Adrenal gland (tissue), 12 donors: Measurements from ENCODE around the gene RTN4. TPM values are rescaled to one million over a fixed set of nuclear protein-coding genes. Genes with fewer than 3 reads are reported as not detected.

Experiments used
- DNase-seq, 7 donors: peaks; one replicate each; pipeline ENCODE4 v3.0.0-alpha.2; 2019 to 2020
- H3K27ac ChIP-seq, 5 donors: fragments of 200-600 bp; sonication (generic) in 4 of 5; 1 replicate in 3 of 5; 2 replicates in 2 of 5; pipeline versions ENCODE4 v1.5.1 to v1.8.0; 2016 to 2020; ENCODE audit warnings: mild to moderate bottlenecking in 1 of 5
- H3K27me3 ChIP-seq: fragments of 200-600 bp; 2 replicates; pipeline ENCODE4 v1.8.0; 2021
- H3K36me3 ChIP-seq, 2 donors: fragments of 200-600 bp; replicated peaks in 1 of 2; 1 replicate in 1 of 2; 2 replicates in 1 of 2; pipeline versions ENCODE4 v1.5.1 to v1.8.0; 2018 to 2022
- H3K4me1 ChIP-seq, 2 donors: fragments of 200-600 bp; replicated peaks in 1 of 2; 1 replicate in 1 of 2; 2 replicates in 1 of 2; pipeline versions ENCODE4 v1.5.1 to v1.8.0; 2018 to 2021
- H3K4me3 ChIP-seq, 4 donors: fragments of 200-600 bp; sonication (generic) in 3 of 4; one replicate each; pipeline ENCODE4 v1.5.1; 2016 to 2018
- H3K9me3 ChIP-seq, 3 donors: fragments of 200-600 bp; sonication (generic) in 1 of 3; replicated peaks in 1 of 3; 1 replicate in 2 of 3; 2 replicates in 1 of 3; pipeline versions ENCODE4 v1.5.1 to v1.8.0; 2016 to 2021
- CTCF ChIP-seq, 6 experiments: fragments of 450-650 bp in 4 of 6; fragments of 200-600 bp in 2 of 6; sonication (generic) in 1 of 6; IDR thresholded peaks; 1 replicate in 5 of 6; 2 replicates in 1 of 6; pipeline versions ENCODE4 v1.5.1 to v1.8.0; 2016 to 2021; ENCODE audit warnings: antibody characterized with exemption in 6 of 6, mild to moderate bottlenecking in 2 of 6, moderate library complexity in 1 of 6
- POLR2A ChIP-seq, 2 donors: fragments of 450-650 bp; IDR thresholded peaks; one replicate each; pipeline ENCODE4 v1.6.1; 2017; ENCODE audit warnings: antibody characterized with exemption in 2 of 2, mild to moderate bottlenecking in 2 of 2, moderate library complexity in 1 of 2
- WGBS, 4 donors: extraction: QIAGEN DNeasy Blood & Tissue Kit in 2 of 4; methylation state at CpG; one replicate each; pipeline versions ENCODE4 v1.1.5 to v1.1.7; 2013 to 2017; 5-methylcytosine and 5-hydroxymethylcytosine counted together
- intact Hi-C, 2 donors: fragments of 100-400 bp; cut with DNase I; formaldehyde crosslinking; loops; one replicate each; pipeline versions ENCODE4 v1.14.1 to v1.15.0; 2022 to 2023
- polyA plus RNA-seq, 3 donors: library from polyadenylated mRNA; stranded (reverse); fragments of 200-250 nt in 2 of 3; fragments of 350-450 nt in 1 of 3; fragmentation: Illumina TruSeq in 1 of 3; extraction: RNeasy Lipid Tissue Mini Kit (QIAGEN cat#74804) in 1 of 3; gene quantifications; one replicate each; pipeline ENCODE4 v1.2.3, GENCODE V29; 2013 to 2014
- total RNA-seq, 9 donors: library from RNA; depleted of rRNA in 4 of 9; stranded (reverse); fragments of >200 nt in 4 of 9; fragments of 120-200 nt in 1 of 9; fragmentation: NEBNext Ultra II Directional in 1 of 9; extraction: Animal tissue kit (Norgen Biotek cat#: 25700) in 1 of 9; gene quantifications; one replicate each; pipeline versions ENCODE4 v1.1.0 to v1.2.4, GENCODE V29; 2013 to 2023
- donor health status: healthy with polysubstance abuse.
- donor health status: Bipolar disorder and iron deficiency.
- donor health status: DM: yes; HTN: yes; CAD: no.
- donor health status: DM: no; HTN: no; CAD: no.
- donor health status: DM: no; HTN: no; CAD: no.
- donor health status: DM: yes; HTN: yes; CAD: no.

RTN4 gene
- total and polyA plus RNA-seq, 12 donors = 114 to 694 (median 444) TPM

- no peaks in the 10 kb centered on the region for H3K9me3 ChIP-seq
- peaks cover 21 to 55% of the 10 kb centered on the region in 2 donors for H3K4me1 ChIP-seq
- H3K4me3 ChIP-seq = peak overlapping the region in 1 of 4 donors; percentile 82
- no peaks in the 10 kb centered on the region for H3K36me3 ChIP-seq
- H3K27ac ChIP-seq = peak overlapping the region in 1 of 5 donors; percentile 3
- intact Hi-C loops = loop anchor here (5.0 to 10.0 kb wide), 4 partner anchors 119 to 379 kb away; no protein-coding TSS in a partner anchor
- no peak for DNase-seq
- no peaks in the 10 kb centered on the region for H3K27me3 ChIP-seq
- WGBS, 4 donors = 59 to 64% (median 61%) methylated on average over 6 of the region's 6 CpGs
- no peak for TF ChIP-seq CTCF (IDR thresholded peaks at IDR 0.05)
- no peak for TF ChIP-seq POLR2A (IDR thresholded peaks at IDR 0.05)
Observed at GRCh38 chr2:55045780-55046179, 4.5 kb downstream of the RTN4 start.

GRCh38 chr2:55043841-55044240 lies 6.4 kb downstream of the RTN4 start:
- TF ChIP-seq POLR2A (IDR thresholded peaks at IDR 0.05) = no peak
- TF ChIP-seq CTCF (IDR thresholded peaks at IDR 0.05) = no peak
- Histone ChIP-seq H3K27me3 (no peaks in the 10 kb centered on the region), H3K36me3 (no peaks in the 10 kb centered on the region), H3K4me1 (peaks cover 27 to 62% of the 10 kb centered on the region in 2 donors), H3K9me3 (no peaks in the 10 kb centered on the region), H3K4me3 (no peak overlapping the region), H3K27ac (no peak overlapping the region)
- no peak for DNase-seq
- 94 to 97% (median 96%) methylated on average over 8 of the region's 8 CpGs for WGBS, 4 donors
- intact Hi-C loops = loop anchor here in 1 of 2 donors (10.0 kb wide), 2 partner anchors 121 to 381 kb away; no protein-coding TSS in a partner anchor

DNA sequence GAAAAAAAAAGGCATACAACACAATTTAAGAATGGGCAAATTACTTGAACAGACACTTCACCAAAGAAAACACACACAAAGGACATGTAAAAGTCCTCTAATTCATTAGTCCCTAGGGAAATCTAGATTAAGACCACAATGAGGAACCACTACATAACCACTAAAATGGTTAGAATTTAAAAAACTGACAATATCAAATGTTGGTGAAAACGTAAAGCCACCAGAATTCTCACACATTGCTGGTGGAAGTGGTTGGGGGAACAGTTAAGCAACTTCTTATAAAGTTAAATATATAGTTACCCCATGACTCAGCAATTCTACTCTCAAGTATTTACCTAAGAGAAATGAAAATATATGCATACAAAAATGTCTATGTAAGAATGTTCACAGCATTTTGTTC lies 11.8 kb downstream of the RTN4 start:
- intact Hi-C loops = no loop called here
- 78 to 85% (median 85%) methylated on average over 1 of the region's 1 CpG for WGBS, 4 donors
- H3K4me3 ChIP-seq = no peak overlapping the region
- no peak for DNase-seq
- peaks cover 15 to 30% of the 10 kb centered on the region in 2 donors for H3K4me1 ChIP-seq
- TF ChIP-seq CTCF (IDR thresholded peaks at IDR 0.05) = no peak
- H3K9me3 ChIP-seq = no peaks in the 10 kb centered on the region
- H3K27me3 ChIP-seq = no peaks in the 10 kb centered on the region
- H3K27ac ChIP-seq = no peak overlapping the region
- H3K36me3 ChIP-seq = no peaks in the 10 kb centered on the region

DNA sequence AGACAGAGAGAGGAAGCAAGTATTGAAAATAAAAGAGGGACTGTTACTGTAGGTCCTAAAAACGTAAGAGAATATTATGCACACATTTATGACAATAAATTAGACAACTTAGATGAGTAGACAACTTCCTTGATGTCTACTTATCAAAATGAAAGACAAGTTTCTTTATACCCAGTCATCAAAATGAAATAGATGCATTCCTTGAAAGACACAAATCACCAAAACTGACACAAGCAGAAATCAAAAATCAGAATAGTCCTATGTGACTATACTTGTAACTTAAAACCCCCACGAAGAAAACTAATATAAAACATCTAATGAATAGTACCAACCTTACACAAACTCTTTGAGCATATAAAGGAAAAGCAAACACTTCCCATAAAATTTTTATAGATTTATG lies 14.5 kb downstream of the RTN4 start:
- 62 to 91% (median 81%) methylated on average over 2 of the region's 2 CpGs for WGBS, 4 donors
- no peak for DNase-seq
- no peak overlapping the region for H3K4me3 ChIP-seq
- TF ChIP-seq CTCF (IDR thresholded peaks at IDR 0.05) (no peak), POLR2A (IDR thresholded peaks at IDR 0.05) (no peak)
- intact Hi-C loops = no loop called here
- H3K9me3 ChIP-seq = no peaks in the 10 kb centered on the region
- no peaks in the 10 kb centered on the region for H3K27me3 ChIP-seq
- H3K36me3 ChIP-seq = no peaks in the 10 kb centered on the region
- H3K4me1 ChIP-seq = peaks cover 13 to 22% of the 10 kb centered on the region in 2 donors
- no peak overlapping the region for H3K27ac ChIP-seq
